ENCODE data around the gene RPUSD4.

DNA sequence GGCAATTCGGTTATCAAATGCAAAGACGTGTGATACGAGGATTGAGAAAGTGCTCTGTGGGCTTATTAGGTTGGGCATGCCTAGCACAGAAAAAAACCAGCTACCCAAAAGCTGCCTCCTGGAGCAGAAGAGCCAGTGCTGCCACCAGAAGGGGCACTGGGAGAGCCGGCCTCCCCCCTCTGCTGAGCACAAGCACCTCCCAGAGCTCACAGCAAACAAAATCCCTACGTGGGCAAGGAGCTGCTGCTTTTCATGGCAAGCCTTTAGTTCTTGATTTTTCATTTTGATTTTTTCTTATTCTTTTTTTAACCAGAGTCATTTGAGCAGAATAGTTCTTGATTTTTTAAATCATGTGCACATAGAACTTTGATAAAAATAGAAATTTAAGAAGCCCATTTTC, 12.8 kb downstream of the RPUSD4 start:
- TF ChIP-seq, protein P1, sequence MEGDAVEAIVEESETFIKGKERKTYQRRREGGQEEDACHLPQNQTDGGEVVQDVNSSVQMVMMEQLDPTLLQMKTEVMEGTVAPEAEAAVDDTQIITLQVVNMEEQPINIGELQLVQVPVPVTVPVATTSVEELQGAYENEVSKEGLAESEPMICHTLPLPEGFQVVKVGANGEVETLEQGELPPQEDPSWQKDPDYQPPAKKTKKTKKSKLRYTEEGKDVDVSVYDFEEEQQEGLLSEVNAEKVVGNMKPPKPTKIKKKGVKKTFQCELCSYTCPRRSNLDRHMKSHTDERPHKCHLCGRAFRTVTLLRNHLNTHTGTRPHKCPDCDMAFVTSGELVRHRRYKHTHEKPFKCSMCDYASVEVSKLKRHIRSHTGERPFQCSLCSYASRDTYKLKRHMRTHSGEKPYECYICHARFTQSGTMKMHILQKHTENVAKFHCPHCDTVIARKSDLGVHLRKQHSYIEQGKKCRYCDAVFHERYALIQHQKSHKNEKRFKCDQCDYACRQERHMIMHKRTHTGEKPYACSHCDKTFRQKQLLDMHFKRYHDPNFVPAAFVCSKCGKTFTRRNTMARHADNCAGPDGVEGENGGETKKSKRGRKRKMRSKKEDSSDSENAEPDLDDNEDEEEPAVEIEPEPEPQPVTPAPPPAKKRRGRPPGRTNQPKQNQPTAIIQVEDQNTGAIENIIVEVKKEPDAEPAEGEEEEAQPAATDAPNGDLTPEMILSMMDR (IDR thresholded peaks at IDR 0.05; ENCODE audit: low read depth, low read length), result no peak
- TF ChIP-seq POLR2A (IDR thresholded peaks at IDR 0.05; ENCODE audit: extremely low read depth, insufficient read length), result no peak

All from NB4 (cell line).